NCI-H1417 (cell line): ENCODE measurements around the gene ETFB.

Experiments
- DNase-seq, 3 experiments: peaks; one replicate each; lab custom pipeline; 2025; lab: John Stamatoyannopoulos, UW

The ETFB gene

GRCh38 chr19:51372649-51373504 lies 6.7 kb upstream of the ETFB start, which contains the start of gene NKG7:
Gene NKG7, minus strand, starts transcription at chr19:51372654. Its CDS starts 119 bp downstream, at chr19:51372535.
- DNase-seq: no peak

GRCh38 chr19:51372021-51372648 lies 5.9 kb upstream of the ETFB start:
- no peak for DNase-seq

GRCh38 chr19:51371186-51371690 lies 5.0 kb upstream of the ETFB start:
- no peak for DNase-seq

GRCh38 chr19:51370230-51370629 lies 4.0 kb upstream of the ETFB start:
- DNase-seq: no peak

- no peak for DNase-seq
Observed at GRCh38 chr19:51368366-51369282, 2.4 kb upstream of the ETFB start, which contains the start of gene CLDND2. Gene CLDND2, minus strand, starts transcription at chr19:51369003. Its CDS starts 426 bp downstream, at chr19:51368577.

- no peak for DNase-seq
Observed at GRCh38 chr19:51367565-51368365, 1.6 kb upstream of the ETFB start.

- DNase-seq: no peak
Observed at GRCh38 chr19:51367255-51367564, 1.0 kb upstream of the ETFB start.

- peak in 1 of 3 experiments; percentile 27 for DNase-seq
Observed at GRCh38 chr19:51366389-51367254, 434 bp upstream of the ETFB start.

GRCh38 chr19:51365211-51365964 lies 800 bp downstream of the ETFB start:
- no peak for DNase-seq

GRCh38 chr19:51364200-51365106 lies 1.7 kb downstream of the ETFB start:
- DNase-seq: no peak

GRCh38 chr19:51361239-51361638 lies 4.9 kb downstream of the ETFB start:
- DNase-seq: no peak

GRCh38 chr19:51359294-51359693 lies 6.9 kb downstream of the ETFB start:
- DNase-seq: no peak

- no peak for DNase-seq
Observed at GRCh38 chr19:51357952-51358351, 8.2 kb downstream of the ETFB start.

GRCh38 chr19:51356159-51356801 lies 9.9 kb downstream of the ETFB start:
- no peak for DNase-seq

GRCh38 chr19:51354742-51355148 lies 11.4 kb downstream of the ETFB start:
- no peak for DNase-seq

- no peak for DNase-seq
Observed at GRCh38 chr19:51354103-51354741, 12.0 kb downstream of the ETFB start.

GRCh38 chr19:51352783-51353360 lies 13.3 kb downstream of the ETFB start:
- no peak for DNase-seq
